Right lobe of liver (tissue), 6 donors: ENCODE results near the gene FOXB1. TPM values are rescaled to one million over a fixed set of nuclear protein-coding genes. Genes with fewer than 3 reads are reported as not detected.

ENCODE experiments used
- ATAC-seq, 4 donors: fragments of 200-7000 bp; cut with Tn5 transposase; one replicate each; pipeline ENCODE4 v1.9.1; 2020; ENCODE audit warnings: mild to moderate bottlenecking in 4 of 4, moderate library complexity in 4 of 4
- DNase-seq, 3 donors: peaks; one replicate each; pipeline ENCODE4 v3.0.0-alpha.2; 2020
- H3K27ac ChIP-seq, 3 donors: fragments of 200-600 bp; one replicate each; pipeline ENCODE4 v1.8.0; 2022
- H3K27me3 ChIP-seq, 2 donors: fragments of 200-600 bp; one replicate each; pipeline ENCODE4 v1.8.0; 2022
- H3K36me3 ChIP-seq, 4 donors: fragments of 200-600 bp; sonication (generic) in 1 of 4; one replicate each; pipeline versions ENCODE4 v1.5.1 to v1.8.0; 2017 to 2022; ENCODE audit warnings: control low read depth in 1 of 4
- H3K4me1 ChIP-seq, 4 donors: fragments of 200-600 bp; sonication (generic) in 1 of 4; one replicate each; pipeline versions ENCODE4 v1.5.1 to v1.8.0; 2017 to 2022; ENCODE audit warnings: control low read depth in 1 of 4
- H3K4me3 ChIP-seq, 3 donors: fragments of 200-600 bp; one replicate each; pipeline ENCODE4 v1.8.0; 2022
- H3K9me3 ChIP-seq, 4 donors: fragments of 200-600 bp; sonication (generic) in 1 of 4; one replicate each; pipeline versions ENCODE4 v1.5.1 to v1.8.0; 2017 to 2022; ENCODE audit warnings: control low read depth in 1 of 4
- CTCF ChIP-seq, 4 donors: fragments of 200-600 bp in 3 of 4; fragments of 450-650 bp in 1 of 4; IDR thresholded peaks; one replicate each; pipeline versions ENCODE4 v1.5.1 to v1.8.0; 2016 to 2022; ENCODE audit warnings: antibody characterized with exemption in 4 of 4, mild to moderate bottlenecking in 2 of 4
- POLR2A ChIP-seq: fragments of 450-650 bp; IDR thresholded peaks from one replicate; pipeline ENCODE4 v1.6.1; 2017; ENCODE audit warnings: antibody characterized with exemption, mild to moderate bottlenecking
- WGBS: methylation state at CpG from one replicate; pipeline ENCODE4 v1.1.6; 2018; ENCODE audit warnings: low coverage, low lambda C conversion rate; ENCODE audit not compliant: insufficient coverage; ENCODE audit errors: missing lambda C conversion rate; 5-methylcytosine and 5-hydroxymethylcytosine counted together
- intact Hi-C, 2 donors: fragments of 100-400 bp; cut with DNase I; formaldehyde crosslinking; loops; one replicate each; pipeline versions ENCODE4 v1.11.2 to v1.14.1; 2022
- total RNA-seq, 6 experiments: library from RNA; depleted of rRNA in 2 of 6; stranded (reverse); fragments of >200 nt in 2 of 6; fragmentation: NEBNext Ultra II Directional in 3 of 6; extraction: Animal tissue kit (Norgen Biotek cat#: 25700) in 3 of 6; gene quantifications; one replicate each; pipeline versions ENCODE4 v1.1.0 to v1.2.4, GENCODE V29; 2016 to 2023
- donor health status: DM: no; HTN: yes; CAD: no.
- donor health status: DM: no; HTN: no; CAD: no.
- donor health status: DM: no; HTN: no; CAD: no.
- donor health status: DM: no; HTN: yes; CAD: no.
- donor health status: DM: no; HTN: yes; CAD: no.

Gene FOXB1
- total RNA-seq, 6 experiments from 2014 or later, result not detected

- H3K27me3 ChIP-seq, result no peaks in the 10 kb centered on the region
- TF ChIP-seq POLR2A (no peak), CTCF (IDR thresholded peaks at IDR 0.05) (no peak)
- intact Hi-C loops, result no loop called here
- DNase-seq (no peak), ATAC-seq (no peak)
- 86% methylated on average over 6 of the region's 6 CpGs for WGBS
- H3K4me1 ChIP-seq, result no peaks in the 10 kb centered on the region
- H3K4me3 ChIP-seq, result no peak overlapping the region
- no peak overlapping the region for H3K27ac ChIP-seq
- H3K9me3 ChIP-seq, result no peaks in the 10 kb centered on the region
- H3K36me3 ChIP-seq, result no peaks in the 10 kb centered on the region
These were observed 38.4 kb upstream of the FOXB1 start for GRCh38 chr15:59965741-59966140.

DNA sequence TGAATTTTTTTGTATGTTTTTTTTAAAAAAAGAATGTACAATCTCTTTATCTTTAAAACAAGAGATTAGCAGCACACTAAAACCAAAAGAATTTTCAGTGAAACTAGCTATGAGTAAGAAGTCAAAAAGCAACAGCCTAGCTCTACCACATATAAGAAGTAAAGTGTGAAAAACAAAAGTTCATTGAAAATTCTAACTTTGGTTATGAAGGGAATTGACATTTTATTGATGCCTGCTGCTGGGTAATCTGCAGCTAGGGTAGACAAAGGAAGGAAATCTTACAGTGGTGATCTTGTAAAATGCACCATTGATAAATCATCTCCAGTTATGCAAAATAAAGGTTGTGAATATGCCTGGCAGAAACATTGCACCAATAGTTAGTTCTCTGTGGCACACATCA is 37.8 kb upstream of the FOXB1 start:
- TF ChIP-seq CTCF (IDR thresholded peaks at IDR 0.05), result no peak
- TF ChIP-seq POLR2A, result no peak
- H3K27me3 ChIP-seq, result peaks cover 0 to under 1% of the 10 kb centered on the region in 2 donors
- no peaks in the 10 kb centered on the region for H3K9me3 ChIP-seq
- no peak overlapping the region for H3K27ac ChIP-seq
- H3K4me1 ChIP-seq, result no peaks in the 10 kb centered on the region
- ATAC-seq, result no peak
- H3K36me3 ChIP-seq, result no peaks in the 10 kb centered on the region
- no peak overlapping the region for H3K4me3 ChIP-seq
- intact Hi-C loops, result no loop called here
- no peak for DNase-seq

DNA sequence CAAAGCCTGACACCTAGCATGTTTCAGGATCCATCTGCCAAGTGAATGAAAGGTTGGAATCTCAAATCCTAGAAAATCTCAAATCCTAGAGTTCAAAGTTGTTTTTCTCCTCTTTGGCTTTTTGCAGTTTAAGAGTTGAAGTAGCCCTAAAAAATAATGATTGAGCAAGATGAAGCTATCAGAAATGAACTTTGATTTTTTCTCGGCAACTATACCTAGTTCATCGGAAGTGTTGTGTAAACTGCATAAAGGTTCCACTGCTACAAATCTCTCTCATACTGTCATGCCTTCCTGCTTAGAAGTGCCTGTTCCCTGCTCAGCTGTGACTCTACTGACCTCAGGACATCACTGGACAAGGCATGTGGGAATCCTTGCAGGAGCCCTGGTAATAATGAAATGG is 35.8 kb upstream of the FOXB1 start:
- DNase-seq, result no peak
- TF ChIP-seq POLR2A (no peak), CTCF (IDR thresholded peaks at IDR 0.05) (no peak)
- Histone ChIP-seq H3K27me3 (peaks cover 0 to 3% of the 10 kb centered on the region in 2 donors), H3K36me3 (no peaks in the 10 kb centered on the region), H3K9me3 (no peaks in the 10 kb centered on the region), H3K4me3 (no peak overlapping the region), H3K27ac (no peak overlapping the region), H3K4me1 (no peaks in the 10 kb centered on the region)
- intact Hi-C loops, result no loop called here
- peak in 3 of 4 donors; percentile 23 to 51 (median 43) for ATAC-seq
- WGBS, result 26% methylated on average over 2 of the region's 2 CpGs

- Histone ChIP-seq H3K9me3 (no peaks in the 10 kb centered on the region), H3K36me3 (no peaks in the 10 kb centered on the region), H3K27ac (no peak overlapping the region), H3K4me3 (no peak overlapping the region), H3K27me3 (peaks cover 0 to 3% of the 10 kb centered on the region in 2 donors), H3K4me1 (no peaks in the 10 kb centered on the region)
- DNase-seq (no peak), ATAC-seq (no peak)
- intact Hi-C loops, result no loop called here
- no peak for TF ChIP-seq POLR2A
- no peak for TF ChIP-seq CTCF (IDR thresholded peaks at IDR 0.05)
- WGBS, result 54% methylated on average over 1 of the region's 1 CpG
These were observed 31.9 kb upstream of the FOXB1 start for GRCh38 chr15:59972241-59972640.
